HG03045 (cell line): ENCODE measurements around the gene ITGAE.
"Not testable (repeated sequence)": the region's sequence is repeated elsewhere in the genome, so short reads cannot be mapped to it uniquely, and the experiment has no call there.

Source experiments
- ATAC-seq: cut with Tn5 transposase; IDR thresholded peaks from one replicate; pipeline ENCODE4 v1.9.1; 2021; ENCODE audit warnings: mild to moderate bottlenecking, moderate library complexity; ENCODE audit not compliant: unreplicated experiment

Gene ITGAE

GRCh38 chr17:3734911-3735276 is 66.1 kb downstream of the ITGAE start:
- not testable (repeated sequence) for ATAC-seq

- no peak for ATAC-seq
These were observed 68.8 kb downstream of the ITGAE start for GRCh38 chr17:3732210-3732621.

- no peak for ATAC-seq
These were observed 70.0 kb downstream of the ITGAE start for GRCh38 chr17:3730881-3731429.

DNA sequence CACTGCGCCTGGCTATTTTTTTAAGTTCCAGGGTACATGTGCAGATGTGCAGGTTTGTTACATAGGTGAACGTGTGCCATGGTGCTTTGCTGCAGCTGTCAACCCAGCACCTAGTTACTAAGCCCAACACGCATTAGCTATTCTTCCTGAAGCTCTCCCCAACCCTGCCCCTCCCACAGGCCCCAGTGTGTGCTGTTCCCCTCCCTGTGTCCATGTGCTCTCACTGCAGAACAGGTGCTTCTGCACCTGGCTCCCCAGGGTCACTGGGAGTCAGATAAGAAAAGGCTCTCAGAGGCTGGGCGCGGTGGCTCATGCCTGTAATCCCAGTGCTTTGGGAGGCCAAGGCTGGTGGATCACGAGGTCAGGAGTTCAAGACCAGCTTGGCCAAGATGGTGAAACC is 71.1 kb downstream of the ITGAE start:
- no peak for ATAC-seq

DNA sequence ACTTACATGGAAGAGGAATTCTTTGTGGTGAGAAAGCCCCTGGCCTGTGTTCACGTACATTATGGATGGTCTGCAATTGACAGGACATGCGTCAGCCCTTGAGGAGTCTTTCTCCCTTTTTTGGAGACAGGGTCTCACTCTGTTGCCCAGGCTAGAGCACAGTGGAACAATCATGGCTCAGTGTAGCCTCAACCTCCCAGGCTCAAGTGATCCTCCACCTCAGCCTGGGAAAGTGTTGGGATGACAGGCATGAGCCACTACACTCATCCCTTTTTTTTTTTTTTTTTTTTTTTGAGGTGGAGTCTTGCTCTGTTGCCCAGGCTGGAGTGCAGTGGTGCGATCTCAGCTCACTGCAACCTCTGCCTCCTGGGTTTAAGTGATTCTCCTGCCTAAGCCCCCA is 72.9 kb downstream of the ITGAE start:
- ATAC-seq, result not testable (repeated sequence)

- ATAC-seq, result no peak
These were observed 73.9 kb downstream of the ITGAE start for GRCh38 chr17:3727041-3727440.

DNA sequence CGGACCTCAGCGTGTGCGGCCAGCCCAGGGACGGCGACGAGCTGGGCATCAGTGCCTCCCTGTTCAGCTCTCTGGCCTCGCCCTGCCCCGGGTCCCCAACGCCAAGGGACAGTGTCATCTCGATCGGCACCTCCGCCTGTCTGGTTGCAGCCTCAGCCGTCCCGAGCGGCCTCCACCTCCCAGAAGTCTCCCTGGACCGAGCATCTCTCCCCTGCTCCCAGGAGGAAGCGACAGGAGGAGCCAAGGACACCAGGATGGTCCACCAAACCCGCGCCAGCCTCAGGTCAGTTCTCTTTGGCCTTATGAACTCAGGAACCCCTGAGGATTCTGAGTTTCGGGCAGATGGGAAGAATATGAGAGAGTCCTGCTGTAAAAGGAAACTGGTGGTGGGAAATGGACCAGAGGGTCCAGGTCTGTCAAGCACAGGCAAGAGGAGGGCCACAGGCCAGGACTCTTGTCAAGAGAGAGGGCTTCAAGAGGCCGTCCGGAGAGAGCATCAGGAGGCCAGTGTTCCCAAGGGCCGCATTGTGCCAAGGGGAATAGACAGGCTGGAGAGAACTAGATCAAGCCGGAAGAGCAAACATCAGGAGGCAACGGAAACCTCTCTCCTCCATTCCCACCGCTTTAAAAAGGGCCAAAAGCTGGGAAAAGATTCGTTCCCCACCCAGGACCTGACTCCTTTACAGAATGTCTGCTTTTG is 76.5 kb downstream of the ITGAE start:
- ATAC-seq, result no peak

- peak; percentile 90 for ATAC-seq
These were observed 77.2 kb downstream of the ITGAE start, which contains the start of gene HASPIN for GRCh38 chr17:3723556-3724377. HASPIN (plus strand) TSS chr17:3723903; CDS start chr17:3723936, 33 bp downstream.

DNA sequence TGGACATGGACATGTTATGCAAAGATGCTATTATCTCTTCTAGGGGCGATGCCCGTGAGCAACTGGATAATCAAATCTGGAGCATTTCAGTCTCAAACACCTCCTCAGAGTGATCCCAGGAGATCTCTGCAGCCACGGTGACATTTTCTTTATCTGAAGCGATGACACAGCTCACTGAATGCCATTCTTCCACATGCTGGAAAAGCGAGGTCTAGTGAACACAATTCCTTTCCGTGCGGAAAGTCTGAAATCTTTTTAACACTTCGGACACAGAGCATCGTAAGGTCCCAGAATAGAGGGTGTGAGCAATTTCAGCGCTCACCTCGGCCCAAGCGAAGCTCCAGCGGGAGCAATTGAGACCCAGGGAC is 77.8 kb downstream of the ITGAE start:
- ATAC-seq, result peak; percentile 6

GRCh38 chr17:3722716-3723115 is 78.3 kb downstream of the ITGAE start:
- ATAC-seq, result no peak

GRCh38 chr17:3719265-3719664 is 81.7 kb downstream of the ITGAE start:
- ATAC-seq, result no peak

DNA sequence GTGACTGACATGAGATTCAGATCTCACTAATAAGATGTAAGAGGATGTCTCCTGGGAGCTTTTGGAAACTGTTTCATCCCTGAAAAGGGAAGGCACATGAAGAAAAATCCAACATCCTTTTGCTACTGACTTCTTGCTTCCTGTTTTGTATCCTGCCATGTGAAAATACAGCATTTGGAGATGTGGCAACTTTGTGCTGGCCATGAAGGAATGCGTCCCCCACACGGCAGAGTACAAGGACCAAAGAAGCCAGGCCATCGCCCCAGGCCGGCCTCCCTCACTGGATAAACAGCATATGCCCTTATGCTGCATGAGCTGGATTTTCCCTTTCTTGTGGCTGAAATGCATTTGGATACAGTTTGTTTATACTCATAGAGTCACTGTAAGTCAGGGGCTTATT is 82.8 kb downstream of the ITGAE start:
- no peak for ATAC-seq

DNA sequence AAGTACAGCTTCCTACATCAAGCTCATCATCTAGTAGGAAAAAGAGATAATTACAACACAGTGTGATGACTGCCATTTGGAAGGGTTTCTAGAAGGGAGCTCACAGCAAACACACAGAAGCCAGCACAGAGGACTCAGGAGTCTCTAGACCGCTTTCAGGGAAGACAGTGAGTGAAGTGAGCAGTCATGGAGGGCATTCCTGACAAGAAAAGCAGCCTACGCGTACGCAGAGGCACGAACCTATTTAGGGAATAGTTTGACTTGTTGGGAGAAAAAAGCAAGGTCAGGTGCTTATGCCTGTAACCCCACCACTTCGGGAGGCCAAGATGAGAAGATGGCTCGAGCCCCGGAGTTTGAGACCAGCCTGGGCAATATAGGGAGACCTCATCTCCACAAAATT is 85.7 kb downstream of the ITGAE start:
- no peak for ATAC-seq

- ATAC-seq, result no peak
These were observed 88.1 kb downstream of the ITGAE start for GRCh38 chr17:3712811-3713463.

- peak; percentile 96 for ATAC-seq
These were observed 90.0 kb downstream of the ITGAE start for GRCh38 chr17:3710951-3711383.

GRCh38 chr17:3708366-3708765 is 92.6 kb downstream of the ITGAE start:
- ATAC-seq, result no peak

GRCh38 chr17:3705718-3705984 is 95.3 kb downstream of the ITGAE start:
- ATAC-seq, result not testable (repeated sequence)

DNA sequence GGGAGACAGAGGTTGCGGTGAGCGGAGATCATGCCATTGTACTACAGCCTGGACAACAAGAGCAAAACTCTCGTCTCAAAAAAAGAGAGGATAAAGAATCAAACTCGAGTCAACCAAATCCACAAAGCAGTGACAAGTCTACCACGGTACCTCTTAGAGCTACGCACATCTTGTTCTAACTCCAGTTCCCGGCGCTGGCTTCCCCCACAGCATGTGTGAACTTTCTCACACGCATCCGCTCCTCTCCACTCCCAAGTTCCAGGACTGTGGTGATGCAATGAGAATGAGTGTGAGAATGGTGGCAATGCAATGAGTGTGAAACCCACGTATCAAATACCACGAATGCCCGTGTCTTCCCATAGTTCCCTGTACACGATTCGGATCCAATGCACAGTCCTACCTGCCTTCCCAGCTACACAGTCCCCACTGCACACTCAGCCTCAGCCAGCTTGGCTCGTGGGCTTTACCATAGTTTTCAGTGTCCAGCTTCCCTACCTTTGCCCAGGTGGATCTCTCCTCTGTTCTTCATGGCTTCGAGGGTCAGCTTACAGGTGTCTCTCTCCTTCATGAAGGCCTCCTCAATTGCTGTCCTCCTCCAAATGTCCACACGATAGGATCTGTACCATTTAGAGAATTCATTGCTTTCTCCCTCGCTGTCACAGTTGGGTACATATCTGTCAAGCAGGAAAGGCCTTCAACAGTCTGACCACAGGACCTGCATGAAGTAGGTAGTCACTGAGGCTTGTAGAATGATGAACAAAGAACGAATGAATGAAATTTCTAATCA is 95.9 kb downstream of the ITGAE start:
- no peak for ATAC-seq

- ATAC-seq, result not testable (repeated sequence)
These were observed 98.9 kb downstream of the ITGAE start for GRCh38 chr17:3702041-3702539.

DNA sequence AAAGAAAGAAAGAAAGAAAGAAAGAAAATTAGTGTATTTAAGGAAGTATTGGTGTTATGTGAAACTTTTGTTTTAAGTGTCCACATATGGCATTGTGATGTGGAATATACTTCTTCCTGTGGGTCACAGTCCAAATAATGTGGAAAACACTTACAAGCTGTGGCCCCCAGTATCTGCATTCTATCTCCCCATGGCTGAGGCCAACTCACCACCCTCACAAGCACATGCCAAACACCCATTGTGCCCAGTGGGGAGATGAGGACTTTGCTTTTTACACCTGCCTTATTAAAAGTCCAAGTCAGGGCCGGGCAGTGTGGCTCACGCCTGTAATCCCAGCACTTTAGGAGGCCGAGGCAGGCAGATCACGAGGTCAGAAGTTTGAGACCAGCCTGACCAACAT is 101.0 kb downstream of the ITGAE start:
- no peak for ATAC-seq

DNA sequence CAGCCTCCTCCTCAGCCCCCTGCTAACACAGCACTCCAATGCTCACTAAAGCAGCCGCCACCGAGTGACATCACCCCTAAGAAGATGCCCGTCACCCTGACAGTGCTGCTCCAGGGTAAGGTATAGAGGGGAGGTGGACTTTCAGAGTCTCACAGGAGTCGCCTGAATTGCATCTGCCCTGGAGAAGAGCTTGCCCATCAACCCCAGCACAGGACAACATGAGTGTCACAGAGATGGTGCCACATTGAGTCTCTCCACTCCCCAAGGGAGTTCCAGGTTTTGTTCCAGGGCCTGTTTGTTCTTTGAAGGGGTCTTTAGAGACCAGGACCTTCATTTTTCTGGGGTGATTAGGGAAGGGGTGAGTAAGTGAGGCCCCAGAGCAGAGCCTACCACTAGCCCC is 102.8 kb downstream of the ITGAE start:
- ATAC-seq, result no peak
